Measurements from ENCODE around the gene TM7SF2. TPM values are rescaled to one million over a fixed set of nuclear protein-coding genes. Genes with fewer than 3 reads are reported as not detected.

TM7SF2 gene
- total and polyA plus RNA-seq, 2 of the 13 experiments (the other 11 are each of a cell fraction or from before 2014, with no cell fraction given): 56.0 to 66.9 TPM

GRCh38 chr11:65111744-65112545, at the start of gene TM7SF2 (continued):
- TF ChIP-seq, protein P1, sequence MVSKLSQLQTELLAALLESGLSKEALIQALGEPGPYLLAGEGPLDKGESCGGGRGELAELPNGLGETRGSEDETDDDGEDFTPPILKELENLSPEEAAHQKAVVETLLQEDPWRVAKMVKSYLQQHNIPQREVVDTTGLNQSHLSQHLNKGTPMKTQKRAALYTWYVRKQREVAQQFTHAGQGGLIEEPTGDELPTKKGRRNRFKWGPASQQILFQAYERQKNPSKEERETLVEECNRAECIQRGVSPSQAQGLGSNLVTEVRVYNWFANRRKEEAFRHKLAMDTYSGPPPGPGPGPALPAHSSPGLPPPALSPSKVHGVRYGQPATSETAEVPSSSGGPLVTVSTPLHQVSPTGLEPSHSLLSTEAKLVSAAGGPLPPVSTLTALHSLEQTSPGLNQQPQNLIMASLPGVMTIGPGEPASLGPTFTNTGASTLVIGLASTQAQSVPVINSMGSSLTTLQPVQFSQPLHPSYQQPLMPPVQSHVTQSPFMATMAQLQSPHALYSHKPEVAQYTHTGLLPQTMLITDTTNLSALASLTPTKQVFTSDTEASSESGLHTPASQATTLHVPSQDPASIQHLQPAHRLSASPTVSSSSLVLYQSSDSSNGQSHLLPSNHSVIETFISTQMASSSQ (IDR thresholded peaks at IDR 0.05; ENCODE audit: low read depth): no peak
- TF ChIP-seq, protein P1 (CRISPR knock-in tag; IDR thresholded peaks at IDR 0.05; ENCODE audit: borderline replicate concordance): peak; percentile 27; the same call in 1 of the 2 replicates
- TF ChIP-seq PATZ1 (CRISPR knock-in tag; IDR thresholded peaks at IDR 0.05) (peak; percentile 22; the same call in 1 of the 2 replicates), ZNF577 (CRISPR knock-in tag; IDR thresholded peaks at IDR 0.05; ENCODE audit: borderline replicate concordance, low read depth) (no peak), NAIF1 (CRISPR knock-in tag; IDR thresholded peaks at IDR 0.05; ENCODE audit: borderline replicate concordance) (peak; percentile 64; the same call in 1 of the 2 replicates), CCDC6 (CRISPR knock-in tag; IDR thresholded peaks at IDR 0.05) (0 out of 2 replicates have a peak, but pooled peaks have one; percentile 46), AHR (CRISPR knock-in tag; IDR thresholded peaks at IDR 0.05) (no peak), IKZF5 (CRISPR knock-in tag; IDR thresholded peaks at IDR 0.05) (no peak), CENPBD1 (CRISPR knock-in tag; IDR thresholded peaks at IDR 0.05; ENCODE audit: borderline replicate concordance, low read depth) (no peak), CEBPZ (IDR thresholded peaks at IDR 0.05; ENCODE audit: low read length) (no peak)
- TF ChIP-seq, protein P2, sequence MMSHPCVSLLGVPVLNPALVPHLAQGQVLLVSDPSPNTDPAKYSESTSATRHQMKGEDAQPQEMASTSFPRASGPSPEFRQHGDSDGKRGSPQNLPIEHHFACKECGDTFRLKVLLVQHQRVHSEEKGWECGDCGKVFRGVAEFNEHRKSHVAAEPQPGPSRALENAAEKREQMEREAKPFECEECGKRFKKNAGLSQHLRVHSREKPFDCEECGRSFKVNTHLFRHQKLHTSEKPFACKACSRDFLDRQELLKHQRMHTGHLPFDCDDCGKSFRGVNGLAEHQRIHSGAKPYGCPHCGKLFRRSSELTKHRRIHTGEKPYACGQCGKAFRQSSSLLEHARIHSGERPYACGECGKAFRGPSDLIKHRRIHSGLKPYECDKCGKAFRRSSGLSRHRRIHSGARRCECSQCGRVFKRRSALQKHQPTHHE (CRISPR knock-in tag; IDR thresholded peaks at IDR 0.05; ENCODE audit: borderline replicate concordance): 0 out of 2 replicates have a peak, but pooled peaks have one; percentile 83
- TF ChIP-seq, protein P3, sequence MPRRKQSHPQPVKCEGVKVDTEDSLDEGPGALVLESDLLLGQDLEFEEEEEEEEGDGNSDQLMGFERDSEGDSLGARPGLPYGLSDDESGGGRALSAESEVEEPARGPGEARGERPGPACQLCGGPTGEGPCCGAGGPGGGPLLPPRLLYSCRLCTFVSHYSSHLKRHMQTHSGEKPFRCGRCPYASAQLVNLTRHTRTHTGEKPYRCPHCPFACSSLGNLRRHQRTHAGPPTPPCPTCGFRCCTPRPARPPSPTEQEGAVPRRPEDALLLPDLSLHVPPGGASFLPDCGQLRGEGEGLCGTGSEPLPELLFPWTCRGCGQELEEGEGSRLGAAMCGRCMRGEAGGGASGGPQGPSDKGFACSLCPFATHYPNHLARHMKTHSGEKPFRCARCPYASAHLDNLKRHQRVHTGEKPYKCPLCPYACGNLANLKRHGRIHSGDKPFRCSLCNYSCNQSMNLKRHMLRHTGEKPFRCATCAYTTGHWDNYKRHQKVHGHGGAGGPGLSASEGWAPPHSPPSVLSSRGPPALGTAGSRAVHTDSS (CRISPR knock-in tag; conservative IDR thresholded peaks at IDR 0.05): no peak; the same call in 1 of the 2 replicates

Data from HepG2 (cell line).